ENCODE results near the gene CCDC6.

Gene CCDC6

DNA sequence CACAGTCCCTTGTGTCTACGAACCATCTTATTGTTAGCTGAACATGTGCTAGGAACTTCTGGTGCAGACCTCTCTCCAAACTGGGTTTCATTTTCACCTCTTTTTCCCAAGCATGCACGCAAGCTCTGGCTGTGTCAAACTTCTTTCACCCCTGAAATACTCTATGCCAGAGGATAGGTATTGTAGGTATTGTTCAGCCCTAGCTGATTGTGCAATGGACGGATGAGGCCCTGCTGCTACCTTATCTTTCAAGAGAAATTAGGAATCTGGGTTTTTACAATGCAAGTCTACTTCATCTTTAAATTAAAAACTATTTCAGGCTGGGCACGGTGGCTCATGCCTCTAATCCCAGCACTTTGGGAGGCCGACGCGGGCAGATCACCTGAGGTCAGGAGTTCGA lies 124.8 kb downstream of the CCDC6 start:
- DNase-seq (ENCODE audit: low read depth) = no peak
- in situ Hi-C loops (cut with HindIII; ENCODE audit: low sequenced_read_pairs) = no loop called here
- H3K4me3 ChIP-seq (ENCODE audit: low read depth, low read length) = no peak overlapping the region
- no peak for TF ChIP-seq CTCF (IDR thresholded peaks at IDR 0.05; ENCODE audit: low read depth, low read length, missing control alignments)

DNA sequence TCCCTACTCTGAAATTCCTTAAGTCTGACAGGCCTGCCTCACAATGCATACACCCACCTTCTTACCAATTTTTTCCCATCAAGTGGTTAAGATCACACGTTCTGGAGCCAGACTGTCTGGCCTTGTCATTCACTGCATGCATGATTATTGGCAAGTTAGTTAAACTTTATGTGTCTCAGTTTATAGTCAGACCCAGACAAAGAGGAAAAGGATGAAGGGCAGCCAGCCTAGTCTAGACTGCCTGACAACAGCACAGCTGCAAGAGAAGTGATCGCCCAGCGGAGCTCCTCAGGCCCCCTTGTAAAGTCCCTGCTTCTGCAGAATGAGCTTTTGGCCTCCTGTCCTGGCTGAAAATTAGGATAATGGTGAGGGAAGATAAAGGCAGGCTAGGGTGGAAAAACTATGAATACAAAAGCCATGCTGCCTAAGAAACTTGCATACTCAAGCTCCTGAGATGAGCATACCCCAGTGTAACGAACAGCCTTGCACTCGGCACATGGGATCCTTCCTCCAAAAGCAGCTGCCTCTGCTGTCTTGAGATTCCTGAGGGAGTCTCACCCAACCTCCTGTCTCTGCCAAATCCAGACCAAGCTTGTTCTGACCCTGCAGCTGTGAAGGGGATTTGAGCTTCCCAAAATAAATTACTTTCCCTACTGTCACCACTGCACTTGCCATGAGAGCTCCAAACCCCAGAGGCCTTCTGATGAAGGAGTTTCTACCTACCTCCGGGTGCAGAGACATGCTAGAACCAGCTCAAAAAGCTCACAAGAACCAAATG lies 126.4 kb downstream of the CCDC6 start:
- H3K4me3 ChIP-seq (ENCODE audit: low read depth, low read length) = no peak overlapping the region
- TF ChIP-seq CTCF (IDR thresholded peaks at IDR 0.05; ENCODE audit: low read depth, low read length, missing control alignments) = no peak
- in situ Hi-C loops (cut with HindIII; ENCODE audit: low sequenced_read_pairs) = no loop called here
- DNase-seq (ENCODE audit: low read depth) = no peak

- no peak overlapping the region for H3K4me3 ChIP-seq (ENCODE audit: low read depth, low read length)
- DNase-seq (ENCODE audit: low read depth) = no peak
- TF ChIP-seq CTCF (IDR thresholded peaks at IDR 0.05; ENCODE audit: low read depth, low read length, missing control alignments) = no peak
- in situ Hi-C loops (cut with HindIII; ENCODE audit: low sequenced_read_pairs) = no loop called here
These were observed 131.9 kb downstream of the CCDC6 start for GRCh38 chr10:59774451-59774850.

DNA sequence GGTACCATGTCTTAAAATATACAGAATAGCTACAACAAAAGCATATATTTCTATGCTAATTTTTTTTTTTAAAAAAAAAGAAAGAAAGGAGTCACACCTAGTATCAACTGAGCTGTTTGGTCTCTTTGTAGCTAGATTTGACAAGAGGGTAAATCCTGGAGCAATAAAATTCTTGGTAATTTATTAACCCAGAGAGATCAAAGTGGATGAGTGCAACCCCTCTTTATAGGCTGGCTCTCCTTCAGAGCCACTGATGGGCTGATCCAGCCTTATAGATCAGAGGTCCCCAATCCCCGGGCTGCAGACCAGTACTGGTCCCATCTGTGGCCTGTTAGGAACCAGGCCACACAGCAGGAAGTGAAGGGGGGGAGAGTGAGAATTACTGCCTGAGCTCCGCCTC lies 133.3 kb downstream of the CCDC6 start:
- DNase-seq (ENCODE audit: low read depth) = no peak
- H3K4me3 ChIP-seq (ENCODE audit: low read depth, low read length) = no peak overlapping the region
- no peak for TF ChIP-seq CTCF (IDR thresholded peaks at IDR 0.05; ENCODE audit: low read depth, low read length, missing control alignments)
- in situ Hi-C loops (cut with HindIII; ENCODE audit: low sequenced_read_pairs) = no loop called here

DNA sequence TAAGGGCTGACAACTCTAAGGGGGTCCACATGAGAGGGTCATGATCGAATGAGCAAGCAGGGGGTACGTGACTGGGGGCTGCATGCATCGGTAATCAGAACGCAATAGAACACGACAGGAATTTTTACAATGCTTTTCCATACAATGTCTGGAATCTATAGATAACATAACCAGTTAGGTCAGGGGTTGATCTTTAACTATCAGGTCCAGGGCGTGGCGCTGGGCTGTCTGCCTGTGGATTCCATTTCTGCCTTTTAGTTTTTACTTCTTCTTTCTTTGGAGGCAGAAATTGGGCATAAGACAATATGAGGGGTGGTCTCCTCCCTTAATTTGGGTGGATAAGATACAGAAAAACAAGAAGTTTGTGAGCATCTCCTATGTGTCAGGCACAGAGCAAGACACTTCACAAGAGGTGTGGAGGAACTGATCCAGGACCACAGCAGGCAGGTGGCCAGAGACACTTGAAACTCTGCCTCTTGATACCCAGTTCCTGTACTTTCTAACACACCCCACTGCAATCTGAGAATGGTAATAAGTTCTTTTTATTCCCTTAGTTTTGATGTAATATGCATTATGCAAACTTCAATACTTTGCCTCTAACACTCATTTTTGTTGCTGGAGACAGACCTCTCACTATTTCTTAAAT lies 135.1 kb downstream of the CCDC6 start:
- no peak overlapping the region for H3K4me3 ChIP-seq (ENCODE audit: low read depth, low read length)
- in situ Hi-C loops (cut with HindIII; ENCODE audit: low sequenced_read_pairs) = no loop called here
- no peak for DNase-seq (ENCODE audit: low read depth)
- no peak for TF ChIP-seq CTCF (IDR thresholded peaks at IDR 0.05; ENCODE audit: low read depth, low read length, missing control alignments)

DNA sequence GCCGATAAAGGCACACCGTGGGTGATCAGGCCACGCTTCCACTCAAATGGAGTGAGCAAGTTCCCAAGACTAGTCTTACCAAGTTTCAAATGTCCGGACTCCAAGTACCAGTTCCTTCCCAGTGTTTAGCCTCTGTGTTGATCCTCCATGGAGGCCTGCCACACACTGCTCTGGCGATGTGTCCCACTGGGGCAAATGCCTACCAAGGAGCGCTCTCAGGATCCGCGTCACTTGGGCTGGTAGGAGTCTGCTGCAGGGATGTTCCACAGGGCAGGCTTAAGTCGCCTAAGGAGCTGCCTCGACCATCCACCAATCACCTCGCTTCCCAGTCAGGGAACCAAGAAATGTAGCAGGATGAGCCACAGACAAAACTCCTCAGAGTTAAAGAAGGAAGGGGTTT lies 135.7 kb downstream of the CCDC6 start:
- no peak overlapping the region for H3K4me3 ChIP-seq (ENCODE audit: low read depth, low read length)
- TF ChIP-seq CTCF (IDR thresholded peaks at IDR 0.05; ENCODE audit: low read depth, low read length, missing control alignments) = no peak
- in situ Hi-C loops (cut with HindIII; ENCODE audit: low sequenced_read_pairs) = no loop called here

More for the DNA sequence above, 135.7 kb downstream of the CCDC6 start:
- no peak for DNase-seq (ENCODE audit: low read depth)
